Activated naive CD8-positive, alpha-beta T cell treated with anti-CD3 and anti-CD28 coated beads, Interleukin-2, amount 50 U/mL, for 24 hours (primary cell): ENCODE measurements around the gene ZNF440.
"Not testable (repeated sequence)": the region's sequence is repeated elsewhere in the genome, so short reads cannot be mapped to it uniquely, and the experiment has no call there.

Experiments
- ATAC-seq: fragments of 150-1000 bp; cut with Tn5 transposase; one replicate; pipeline ENCODE4 v1.10.0; 2021
- DNase-seq: peaks from one replicate; pipeline ENCODE4 v3.0.0; 2021
- H3K27ac Mint-ChIP-seq: one replicate; pipeline ENCODE4 v1.8.0; 2021; ENCODE audit warnings: mild to moderate bottlenecking, mixed read lengths
- H3K27me3 Mint-ChIP-seq: one replicate; pipeline ENCODE4 v1.8.0; 2021; ENCODE audit warnings: mixed read lengths
- H3K36me3 Mint-ChIP-seq: one replicate; pipeline ENCODE4 v1.8.0; 2021; ENCODE audit warnings: low read depth, mixed read lengths
- H3K4me1 Mint-ChIP-seq: one replicate; pipeline ENCODE4 v1.8.0; 2021; ENCODE audit warnings: mixed read lengths
- H3K4me3 Mint-ChIP-seq: one replicate; pipeline ENCODE4 v1.8.0; 2021; ENCODE audit warnings: mild to moderate bottlenecking, moderate library complexity, mixed read lengths
- H3K9me3 Mint-ChIP-seq: one replicate; pipeline ENCODE4 v1.8.0; 2021; ENCODE audit warnings: mixed read lengths

Gene ZNF440

DNA sequence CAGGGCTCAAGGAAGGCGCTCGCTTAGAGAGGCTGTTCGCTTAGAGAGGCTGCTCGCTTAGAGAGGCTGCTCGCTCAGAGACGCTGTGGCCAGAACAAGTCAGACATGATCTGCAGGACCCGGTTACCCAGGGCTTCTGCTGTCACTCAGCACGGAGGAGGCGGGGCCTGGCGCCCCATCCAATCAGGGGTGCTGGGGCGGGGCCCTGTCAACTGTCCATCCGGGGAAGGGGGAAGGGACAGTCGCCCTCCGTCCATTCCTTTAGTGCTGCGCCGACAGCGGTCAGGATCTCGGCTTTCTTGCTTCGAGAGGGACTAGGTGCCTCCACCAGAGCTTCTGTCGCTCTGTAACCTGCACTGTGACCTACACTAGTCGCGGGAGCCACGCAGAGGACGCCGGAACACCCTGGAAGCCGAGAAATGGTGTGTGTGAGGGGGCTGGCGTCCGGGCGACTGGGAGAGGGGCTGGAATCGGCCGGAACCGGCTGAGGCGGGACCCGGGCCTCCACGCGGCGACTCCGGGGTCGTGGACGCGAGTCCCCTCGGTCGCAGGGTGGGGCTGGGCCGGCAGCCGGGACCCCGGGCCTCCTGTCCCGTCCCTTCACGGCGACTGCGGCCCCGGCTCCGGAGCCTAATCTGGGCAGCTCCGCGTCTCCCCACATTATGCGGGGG is at the start of gene ZNF440:
ZNF440 (plus strand) TSS at position 245 of the 671 bp plus-strand sequence; CDS start at position 420, 175 bp downstream.
- peak; percentile 100 for ATAC-seq
- Mint-ChIP-seq H3K9me3 (peaks cover 3% of the 10 kb centered on the region), H3K27me3 (no peaks in the 10 kb centered on the region), H3K4me1 (peaks cover 25% of the 10 kb centered on the region), H3K27ac (peak within 1 kb of the TSS; percentile 39), H3K36me3 (peaks cover 19% of the 10 kb centered on the region), H3K4me3 (peak within 1 kb of the TSS; percentile 89)
- DNase-seq: peak; percentile 92

DNA sequence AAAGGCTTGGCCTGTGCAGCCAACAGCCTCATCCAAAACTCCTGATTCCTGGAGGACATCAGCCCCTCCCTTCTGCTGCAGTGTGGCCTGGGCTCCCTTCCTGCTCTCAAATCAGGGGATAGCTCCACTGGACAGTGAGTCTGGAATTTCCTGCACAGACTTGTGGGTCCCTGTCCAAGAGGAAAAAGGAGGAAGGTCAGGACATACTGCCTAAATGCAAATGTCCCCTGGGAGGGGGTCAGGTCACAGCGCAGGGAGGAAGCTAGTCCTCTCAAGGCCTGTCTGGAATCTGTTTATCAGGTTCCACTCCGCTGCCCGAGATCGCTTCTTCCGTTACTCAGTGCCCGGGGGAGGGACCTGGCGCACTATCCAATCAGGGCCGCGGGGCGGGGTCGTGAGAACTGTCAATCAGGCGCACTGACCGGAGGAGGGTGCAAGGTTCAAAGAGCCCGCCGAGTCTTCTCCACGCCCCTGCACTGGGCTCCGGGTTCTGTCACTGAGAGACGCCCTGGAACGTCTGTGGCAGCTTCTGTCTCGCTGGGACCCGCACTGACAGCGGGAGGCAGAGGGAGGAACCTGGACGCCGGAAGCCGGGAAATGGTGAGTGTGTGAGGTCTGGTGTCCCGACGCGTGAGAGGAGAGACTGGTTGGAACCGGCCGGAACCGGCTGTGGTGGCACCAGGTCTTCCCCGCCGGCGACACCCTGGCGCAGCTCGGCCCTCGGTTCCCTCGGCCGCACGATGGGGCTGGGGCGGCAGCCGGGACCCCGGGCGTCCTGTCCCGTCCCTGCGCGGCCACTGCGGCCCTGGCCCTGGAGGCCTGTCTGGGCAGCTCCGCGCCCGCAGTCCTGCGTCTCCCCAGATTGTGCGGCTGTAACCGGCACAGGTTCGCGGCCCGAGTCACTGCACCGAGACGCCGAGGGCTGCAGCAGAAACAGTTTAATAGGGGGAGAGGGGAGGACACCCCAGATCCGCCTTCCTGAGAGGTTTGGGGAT is 47.2 kb upstream of the ZNF440 start, which contains the start of gene ZNF441:
ZNF441 (plus strand) TSS at position 404 of the 995 bp plus-strand sequence; CDS start at position 598, 194 bp downstream.
- ATAC-seq: peak; percentile 99
- peaks cover 34% of the 10 kb centered on the region for H3K9me3 Mint-ChIP-seq

DNA sequence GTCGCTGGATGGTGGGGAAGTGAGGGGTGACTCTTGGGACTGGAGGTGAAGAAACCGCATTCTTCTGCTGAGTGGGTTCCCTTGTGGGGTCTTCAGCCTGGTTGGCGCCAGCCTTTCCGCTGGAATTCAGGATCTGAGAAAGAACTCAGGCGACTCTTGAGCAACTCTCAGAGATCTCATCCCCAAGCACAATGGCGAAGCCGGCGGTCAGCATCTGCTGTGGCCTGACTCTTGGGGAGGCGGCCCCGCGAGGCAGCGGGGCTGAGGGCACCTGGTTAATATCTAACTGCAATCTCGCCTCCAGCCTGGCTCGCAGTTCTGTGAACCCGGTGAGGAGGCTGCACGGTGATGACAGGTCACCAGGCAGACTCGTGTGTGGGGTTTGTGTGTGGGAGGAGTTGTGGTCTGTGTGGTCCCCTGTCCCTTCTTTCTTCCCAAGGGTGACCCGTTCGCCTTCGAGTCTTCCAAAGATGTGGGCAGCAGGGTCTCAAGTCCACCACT is 46.4 kb upstream of the ZNF440 start:
- Mint-ChIP-seq H3K36me3 (peaks cover 36% of the 10 kb centered on the region), H3K27ac (peak overlapping the region; percentile 94), H3K9me3 (peaks cover 40% of the 10 kb centered on the region), H3K4me1 (peaks cover 21% of the 10 kb centered on the region), H3K27me3 (peaks cover 4% of the 10 kb centered on the region), H3K4me3 (peak overlapping the region; percentile 96)
- DNase-seq: peak; percentile 38
- ATAC-seq: no peak

More for the DNA sequence above, 47.2 kb upstream of the ZNF440 start, which contains the start of gene ZNF441:
- Mint-ChIP-seq H3K27ac (peak within 1 kb of the TSS; percentile 94), H3K36me3 (peaks cover 31% of the 10 kb centered on the region), H3K4me1 (peaks cover 21% of the 10 kb centered on the region), H3K4me3 (peak within 1 kb of the TSS; percentile 96), H3K27me3 (peaks cover 4% of the 10 kb centered on the region)
- peak; percentile 96 for DNase-seq

DNA sequence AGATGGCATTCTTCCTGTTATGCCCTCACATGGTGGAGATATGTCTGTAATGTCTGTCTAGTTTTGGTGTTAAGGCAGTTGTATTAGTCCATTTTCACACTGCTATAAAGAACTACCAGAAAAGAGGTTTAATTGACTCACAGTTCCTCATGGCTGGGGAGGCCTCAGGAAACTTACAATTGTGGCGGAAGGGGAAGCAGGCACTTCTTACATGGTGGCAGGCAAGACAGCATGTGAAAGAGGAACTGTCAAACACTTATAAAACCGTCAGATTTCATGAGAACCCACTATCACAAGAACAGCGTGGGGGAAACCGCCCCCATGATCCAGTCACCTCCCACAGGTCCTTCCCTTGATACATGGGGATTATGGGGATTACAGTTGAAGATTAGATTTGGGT is 44.1 kb upstream of the ZNF440 start:
- peaks cover 48% of the 10 kb centered on the region for H3K9me3 Mint-ChIP-seq
- H3K36me3 Mint-ChIP-seq: peaks cover 45% of the 10 kb centered on the region

DNA sequence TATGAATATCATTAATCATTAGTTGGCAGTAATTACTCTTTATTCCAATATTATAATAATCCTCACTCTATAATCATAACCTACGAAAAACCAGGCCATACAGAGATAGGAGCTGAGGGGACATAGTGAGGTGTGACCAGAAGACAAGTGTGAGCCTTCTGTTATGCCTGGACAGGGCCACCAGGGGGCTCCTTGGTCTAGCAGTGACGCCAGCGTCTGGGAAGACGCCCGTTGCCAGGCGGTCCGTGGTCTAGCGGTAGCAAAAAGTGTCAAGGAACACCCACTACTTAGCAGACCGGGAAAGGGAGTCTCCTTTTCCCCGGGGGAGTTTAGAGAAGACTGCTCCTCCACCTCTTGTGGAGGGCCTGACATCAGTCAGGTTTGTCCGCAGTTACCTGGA is 42.6 kb upstream of the ZNF440 start:
- H3K36me3 Mint-ChIP-seq: peaks cover 57% of the 10 kb centered on the region
- ATAC-seq, H3K4me3 Mint-ChIP-seq, H3K27me3 Mint-ChIP-seq, DNase-seq, H3K27ac Mint-ChIP-seq: not testable (repeated sequence)
- H3K9me3 Mint-ChIP-seq: peaks cover 55% of the 10 kb centered on the region
- H3K4me1 Mint-ChIP-seq: peaks cover 19% of the 10 kb centered on the region

More for the DNA sequence above, 44.1 kb upstream of the ZNF440 start:
- no peak overlapping the region for H3K4me3 Mint-ChIP-seq
- peaks cover 21% of the 10 kb centered on the region for H3K4me1 Mint-ChIP-seq
- DNase-seq (no peak), ATAC-seq (no peak)
- H3K27ac Mint-ChIP-seq: no peak overlapping the region
- no peaks in the 10 kb centered on the region for H3K27me3 Mint-ChIP-seq

DNA sequence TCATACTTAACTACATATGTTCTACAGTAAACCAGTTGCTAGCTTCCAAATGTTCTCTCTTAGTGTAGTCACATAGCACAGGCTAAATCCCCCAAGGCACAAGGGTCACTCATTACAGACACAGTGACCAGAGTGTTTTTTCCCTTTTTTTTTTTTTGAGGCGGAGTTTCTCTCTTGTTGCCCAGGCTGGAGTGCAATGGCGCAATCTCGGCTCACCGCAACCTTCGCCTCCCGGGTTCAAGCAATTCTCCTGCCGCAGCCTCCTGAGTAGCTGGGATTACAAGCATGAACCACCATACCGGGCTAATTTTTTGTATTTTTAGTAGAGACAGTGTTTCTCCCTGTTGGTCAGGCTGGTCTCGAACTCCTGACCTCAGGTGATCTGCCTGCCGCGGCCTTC is 37.4 kb upstream of the ZNF440 start:
- peaks cover 63% of the 10 kb centered on the region for H3K9me3 Mint-ChIP-seq
- ATAC-seq, H3K4me3 Mint-ChIP-seq, H3K27me3 Mint-ChIP-seq, H3K4me1 Mint-ChIP-seq, DNase-seq, H3K27ac Mint-ChIP-seq: not testable (repeated sequence)
- peaks cover 79% of the 10 kb centered on the region for H3K36me3 Mint-ChIP-seq

DNA sequence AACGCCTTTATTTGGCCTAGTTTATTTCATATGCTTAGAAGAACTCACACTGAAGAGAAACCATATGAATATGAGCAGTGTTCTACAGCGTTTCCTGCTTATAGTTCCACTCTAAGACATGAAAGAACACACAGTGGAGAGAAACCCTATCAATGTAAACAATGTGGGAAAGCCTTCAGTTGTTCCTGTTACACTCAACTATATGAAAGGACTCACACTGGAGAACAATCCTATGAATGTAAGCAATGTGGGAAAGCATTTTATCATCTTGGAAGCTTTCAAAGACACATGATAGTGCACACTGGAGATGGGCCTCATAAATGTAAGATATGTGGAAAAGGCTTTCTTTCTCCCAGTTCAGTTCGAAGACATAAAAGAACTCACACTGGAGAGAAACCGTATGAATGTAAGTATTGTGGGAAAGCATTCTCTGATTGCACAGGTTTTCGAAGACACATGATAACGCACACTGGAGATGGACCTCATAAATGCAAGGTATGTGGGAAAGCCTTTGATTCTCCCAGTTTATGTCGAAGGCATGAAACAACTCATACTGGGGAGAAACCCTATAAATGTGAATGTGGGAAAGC is 33.5 kb upstream of the ZNF440 start:
- ATAC-seq: no peak

DNA sequence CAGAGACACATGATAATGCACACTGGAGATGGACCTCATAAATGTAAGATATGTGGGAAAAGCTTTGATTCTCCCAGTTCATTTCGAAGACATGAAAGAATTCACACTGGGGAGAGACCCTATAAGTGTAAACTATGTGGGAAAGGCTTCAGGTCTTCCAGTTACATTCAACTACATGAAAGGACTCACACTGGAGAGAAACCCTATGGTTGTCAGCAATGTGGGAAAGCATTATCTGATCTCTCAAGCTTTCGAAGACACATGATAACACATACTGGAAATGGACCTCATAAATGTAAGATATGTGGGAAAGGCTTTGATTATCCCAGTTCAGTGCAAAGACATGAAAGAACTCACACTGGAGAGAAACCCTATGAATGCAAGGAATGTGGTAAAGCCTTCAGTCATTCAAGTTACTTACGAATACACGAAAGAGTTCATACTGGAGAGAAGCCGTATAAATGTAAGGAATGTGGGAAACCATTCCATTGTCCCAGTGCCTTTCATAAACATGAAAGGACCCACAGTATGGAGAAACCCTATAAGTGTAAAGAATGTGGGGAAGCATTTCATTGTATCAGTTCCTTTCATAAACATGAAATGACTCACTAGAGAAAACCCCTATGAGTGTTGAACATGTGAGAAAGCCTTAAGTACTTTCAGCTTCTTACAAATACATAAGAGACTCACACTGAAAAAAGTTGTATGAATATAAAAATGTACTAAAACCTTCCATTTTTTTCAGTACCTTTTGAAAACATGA is 32.6 kb upstream of the ZNF440 start:
- H3K4me1 Mint-ChIP-seq: no peaks in the 10 kb centered on the region
- no peak for ATAC-seq
- no peak overlapping the region for H3K4me3 Mint-ChIP-seq
- no peak for DNase-seq
- H3K27ac Mint-ChIP-seq: no peak overlapping the region
- H3K9me3 Mint-ChIP-seq: peaks cover 63% of the 10 kb centered on the region
- H3K36me3 Mint-ChIP-seq: peaks cover 81% of the 10 kb centered on the region
- H3K27me3 Mint-ChIP-seq: no peaks in the 10 kb centered on the region

More for the DNA sequence above, 33.5 kb upstream of the ZNF440 start:
- no peak for DNase-seq
- no peaks in the 10 kb centered on the region for H3K27me3 Mint-ChIP-seq
- no peaks in the 10 kb centered on the region for H3K4me1 Mint-ChIP-seq
- H3K27ac Mint-ChIP-seq: no peak overlapping the region
- peaks cover 66% of the 10 kb centered on the region for H3K9me3 Mint-ChIP-seq
- H3K4me3 Mint-ChIP-seq: no peak overlapping the region
- H3K36me3 Mint-ChIP-seq: peaks cover 86% of the 10 kb centered on the region

DNA sequence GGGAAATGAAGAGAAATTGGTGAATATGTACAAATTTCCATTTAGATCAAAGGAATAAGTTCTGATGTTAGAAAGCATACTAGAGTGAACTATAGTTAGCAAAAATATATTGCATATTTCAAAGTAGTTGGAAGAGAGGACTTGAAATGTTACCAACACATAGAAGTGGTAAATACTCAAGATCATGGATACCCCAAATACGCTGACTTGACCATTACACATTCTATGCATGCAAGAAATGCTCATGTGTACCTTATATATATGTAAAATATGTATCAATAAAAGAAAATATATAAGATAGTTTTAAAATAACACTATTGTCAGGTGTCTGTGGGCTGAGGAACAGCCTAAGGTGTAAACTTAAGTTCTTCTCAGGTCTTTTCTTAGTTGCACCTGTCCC is 30.3 kb upstream of the ZNF440 start:
- Mint-ChIP-seq H3K9me3 (peaks cover 69% of the 10 kb centered on the region), H3K27me3 (no peaks in the 10 kb centered on the region), H3K27ac (no peak overlapping the region), H3K36me3 (peaks cover 67% of the 10 kb centered on the region), H3K4me3 (no peak overlapping the region), H3K4me1 (no peaks in the 10 kb centered on the region)
- ATAC-seq (no peak), DNase-seq (no peak)

DNA sequence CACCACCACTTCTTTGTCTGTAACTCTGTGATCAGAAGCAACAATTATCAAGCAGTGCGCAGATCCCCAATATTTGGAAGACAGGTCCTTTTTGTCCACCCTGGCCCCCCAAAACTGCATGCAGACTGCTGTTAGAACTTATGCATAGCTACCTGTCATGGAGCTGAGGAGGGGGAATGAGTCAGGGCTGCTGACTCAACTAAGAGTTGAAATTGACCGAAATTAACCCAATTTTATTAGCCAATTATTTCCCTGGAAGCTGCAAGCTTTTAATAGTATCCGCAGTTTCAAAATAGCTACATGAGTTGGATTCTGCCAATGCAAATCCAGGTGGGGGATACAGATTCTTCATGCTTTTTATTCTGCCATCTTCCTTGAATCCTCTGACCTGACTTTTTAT is 29.7 kb upstream of the ZNF440 start:
- Mint-ChIP-seq H3K4me1 (no peaks in the 10 kb centered on the region), H3K4me3 (no peak overlapping the region), H3K36me3 (peaks cover 61% of the 10 kb centered on the region), H3K27ac (no peak overlapping the region), H3K27me3 (no peaks in the 10 kb centered on the region), H3K9me3 (peaks cover 75% of the 10 kb centered on the region)
- DNase-seq (no peak), ATAC-seq (no peak)

DNA sequence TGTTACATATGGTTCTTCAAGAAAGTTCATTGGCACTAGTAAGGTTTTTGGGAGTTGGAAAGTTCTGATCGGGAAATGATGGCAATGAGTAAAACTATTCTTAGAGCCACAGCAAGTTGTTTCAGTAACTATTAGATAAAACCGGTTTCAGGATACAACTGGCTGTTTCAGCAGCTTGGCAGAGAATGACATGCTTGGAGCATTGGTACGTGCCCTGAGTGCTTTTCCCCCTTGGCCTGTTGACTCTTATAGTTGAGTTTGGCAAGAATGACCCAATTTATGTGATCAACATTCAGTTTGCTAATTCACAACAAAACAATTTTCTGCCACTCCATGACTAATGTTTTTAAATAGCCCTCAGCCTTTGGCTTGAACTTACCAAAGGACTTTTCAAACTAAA is 26.5 kb upstream of the ZNF440 start:
- Mint-ChIP-seq H3K4me3 (no peak overlapping the region), H3K27ac (no peak overlapping the region), H3K4me1 (no peaks in the 10 kb centered on the region), H3K36me3 (peaks cover 33% of the 10 kb centered on the region), H3K27me3 (no peaks in the 10 kb centered on the region), H3K9me3 (peaks cover 72% of the 10 kb centered on the region)
- no peak for DNase-seq
- no peak for ATAC-seq

DNA sequence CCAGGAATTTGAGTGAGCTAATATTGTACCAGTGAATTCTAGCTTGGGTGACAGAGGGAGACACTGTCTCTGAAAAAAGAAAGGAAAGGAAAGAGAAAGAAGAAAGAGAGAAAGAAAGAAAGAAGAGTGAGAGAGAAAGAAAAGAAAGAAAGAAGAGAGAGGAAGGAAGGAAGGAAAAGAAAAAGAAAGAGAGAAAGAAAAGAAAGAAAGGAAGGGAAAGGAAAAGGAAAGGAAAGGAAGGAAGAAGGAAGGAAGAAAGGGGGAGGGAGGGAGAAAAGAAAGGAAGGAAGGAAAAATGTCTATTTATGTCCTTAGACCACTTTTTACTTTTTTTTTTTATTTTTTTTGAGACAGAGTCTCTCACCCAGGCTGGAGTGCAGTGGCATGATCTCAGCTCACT is 21.1 kb upstream of the ZNF440 start:
- Mint-ChIP-seq H3K27me3 (no peaks in the 10 kb centered on the region), H3K36me3 (no peaks in the 10 kb centered on the region), H3K4me1 (peaks cover 7% of the 10 kb centered on the region), H3K9me3 (peaks cover 31% of the 10 kb centered on the region), H3K27ac (no peak overlapping the region), H3K4me3 (no peak overlapping the region)
- ATAC-seq: no peak
- DNase-seq: no peak

DNA sequence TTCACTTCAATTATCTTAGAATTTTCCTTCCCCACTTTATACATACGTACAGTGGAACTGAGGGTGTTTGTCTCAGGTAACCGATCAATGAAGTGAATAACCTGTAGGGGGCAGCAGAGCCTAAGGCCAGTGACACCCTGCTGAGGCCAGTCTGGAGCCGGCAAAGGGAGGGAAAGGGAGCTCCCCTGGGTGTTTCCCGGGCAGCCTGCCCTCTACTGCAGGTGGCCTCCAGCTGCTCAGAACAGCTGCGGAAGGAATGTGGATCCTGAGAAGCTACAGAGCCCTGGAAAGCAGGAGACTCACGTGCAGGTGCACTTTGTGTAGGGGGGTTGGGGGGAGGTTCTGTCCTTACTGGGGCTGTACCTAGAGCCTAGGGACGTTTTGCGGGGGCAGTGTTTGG is 16.6 kb upstream of the ZNF440 start:
- peaks cover 4% of the 10 kb centered on the region for H3K9me3 Mint-ChIP-seq
- DNase-seq (peak; percentile 80), ATAC-seq (peak; percentile 73)
- peak overlapping the region; percentile 84 for H3K4me3 Mint-ChIP-seq
- H3K36me3 Mint-ChIP-seq: no peaks in the 10 kb centered on the region
- no peaks in the 10 kb centered on the region for H3K27me3 Mint-ChIP-seq
- H3K4me1 Mint-ChIP-seq: peaks cover 14% of the 10 kb centered on the region
- H3K27ac Mint-ChIP-seq: no peak overlapping the region
